K562 (cell line): ENCODE measurements around the gene UBE2J2. TPM values are rescaled to one million over a fixed set of nuclear protein-coding genes. Genes with fewer than 3 reads are reported as not detected.

ENCODE experiments used
- ATAC-seq: fragments of 200-7000 bp; cut with Tn5 transposase; 3 replicates; pipeline ENCODE4 v1.9.1; 2020; ENCODE audit warnings: moderate library complexity
- BruUV-seq: library from RNA; stranded (reverse); fragments of 400-500 nt; replicated peaks from 2 replicates; lab custom pipeline; 2021; lab: Mats Ljungman, UMichigan
- CTCF ChIA-PET: fragments of 300-600 bp; formaldehyde crosslinking; extraction: SDS; loops from one replicate; lab custom pipeline; 2021; ENCODE audit warnings: low intra/inter-chr PET ratio; lab: Yijun Ruan, JAX
- POLR2A ChIA-PET: fragments of 300-600, 350-650 bp; sonication (Branson Sonifier 250); formaldehyde crosslinking; extraction: SDS; loops from one replicate; lab custom pipeline; 2021; ENCODE audit warnings: antibody characterized with exemption, inconsistent platforms; lab: Yijun Ruan, JAX
- DNase-seq, 4 experiments: peaks; one replicate each; pipeline versions ENCODE4 v3.0.0 to v3.0.0-alpha.2; 2011 to 2018; ENCODE audit warnings: low spot score in 3 of 4, mixed read lengths in 3 of 4; ENCODE audit errors: extremely low read depth in 1 of 4
- FAIRE-seq: peaks from 2 replicates; lab custom pipeline; 2011; peaks lifted over from hg19 to GRCh38; lab: Jason Lieb, UNC
- H2AFZ ChIP-seq: 2 replicates; pipeline ENCODE4 v1.6.0; 2011; ENCODE audit warnings: low read depth, low read length, control low read depth, inconsistent platforms
- H3K27ac ChIP-seq: fragments of 200-600 bp; 3 replicates; pipeline ENCODE4 v1.8.0; 2011; ENCODE audit warnings: low read depth, mild to moderate bottlenecking, control low read depth, inconsistent platforms, low read length, moderate library complexity, mixed read lengths; ENCODE audit errors: extremely low read depth
- H3K27me3 ChIP-seq, 2 experiments: fragments of 300-600 bp in 1 of 2; 2 replicates in 1 of 2; 3 replicates in 1 of 2; pipeline versions ENCODE4 v1.6.0 to v1.8.0; 2011; ENCODE audit warnings: inconsistent platforms in 2 of 2, low read length in 2 of 2, mild to moderate bottlenecking in 1 of 2, mixed read lengths in 1 of 2, moderate library complexity in 1 of 2; ENCODE audit not compliant: control insufficient read depth in 2 of 2, insufficient read depth in 2 of 2
- H3K36me3 ChIP-seq: fragments of 300-600 bp; 3 replicates; pipeline ENCODE4 v1.8.0; 2011; ENCODE audit warnings: mild to moderate bottlenecking, low read length, inconsistent platforms; ENCODE audit not compliant: control insufficient read depth, insufficient read depth
- H3K4me1 ChIP-seq, 2 experiments: fragments of 200-600 bp in 1 of 2; replicated peaks in 1 of 2; 2 replicates in 1 of 2; 3 replicates in 1 of 2; pipeline versions ENCODE4 v1.5.1 to v1.8.0; 2011; ENCODE audit warnings: inconsistent platforms in 2 of 2, low read length in 2 of 2, mild to moderate bottlenecking in 1 of 2, mixed read lengths in 1 of 2, moderate library complexity in 1 of 2; ENCODE audit not compliant: control insufficient read depth in 2 of 2, insufficient read depth in 2 of 2
- H3K4me2 ChIP-seq: 2 replicates; pipeline ENCODE4 v1.6.1; 2011; ENCODE audit warnings: low read length, control low read depth, inconsistent platforms, mixed read lengths; ENCODE audit not compliant: insufficient read depth
- H3K4me3 ChIP-seq: fragments of 200-600 bp; sonication (generic), shearing (Covaris generic); 2 replicates; pipeline ENCODE4 v1.5.1; 2016; ENCODE audit warnings: control low read depth, inconsistent platforms
- H3K79me2 ChIP-seq: fragments of 200-600 bp; 3 replicates; pipeline ENCODE4 v1.8.0; 2011; ENCODE audit warnings: low read length, inconsistent platforms; ENCODE audit not compliant: control insufficient read depth, insufficient read depth
- H3K9ac ChIP-seq, 2 experiments: 2 replicates each; pipeline versions ENCODE4 v1.6.0 to v1.6.1; 2011; ENCODE audit warnings: low read depth in 2 of 2, low read length in 2 of 2, control low read depth in 1 of 2, inconsistent platforms in 1 of 2, mild to moderate bottlenecking in 1 of 2, mixed read lengths in 1 of 2; ENCODE audit not compliant: insufficient read depth in 1 of 2
- H3K9me1 ChIP-seq: one replicate; pipeline ENCODE4 v1.6.0; 2011; ENCODE audit warnings: inconsistent platforms, mild to moderate bottlenecking, low read length, moderate library complexity; ENCODE audit not compliant: control insufficient read depth, insufficient read depth
- H3K9me3 ChIP-seq: replicated peaks from 2 replicates; pipeline ENCODE4 v1.5.1; 2011; ENCODE audit warnings: low read depth, low read length, inconsistent platforms; ENCODE audit not compliant: control insufficient read depth, insufficient read depth
- H4K20me1 ChIP-seq: replicated peaks from 2 replicates; pipeline ENCODE4 v1.6.1; 2011; ENCODE audit warnings: low read length, inconsistent platforms, mixed read lengths; ENCODE audit not compliant: control insufficient read depth, insufficient read depth
- PKNOX1 ChIP-seq: fragments of 450-650 bp; IDR thresholded peaks from 2 replicates; pipeline ENCODE4 v1.6.1; 2016
- POLR2G ChIP-seq: fragments of 200-400 bp; formaldehyde crosslinking; IDR thresholded peaks from 2 replicates; pipeline ENCODE4 v1.6.1; 2017; ENCODE audit warnings: low read depth, mild to moderate bottlenecking, antibody characterized with exemption, low read length, moderate library complexity
- STAG1 ChIP-seq: sonication (generic); formaldehyde crosslinking; IDR thresholded peaks from 2 replicates; pipeline ENCODE4 v1.5.0; 2020; ENCODE audit warnings: missing genetic modification reagents, borderline replicate concordance
- TSHZ1 ChIP-seq: fragments of 250-450 bp; sonication (Bioruptor Pico); IDR thresholded peaks from 2 replicates; pipeline ENCODE4 v1.4.0; 2020; ENCODE audit warnings: mild to moderate bottlenecking, moderate library complexity
- ZBTB33 ChIP-seq: sonication (generic); formaldehyde crosslinking; IDR thresholded peaks from 2 replicates; pipeline ENCODE4 v1.8.1; 2023; ENCODE audit warnings: mild to moderate bottlenecking, missing genetic modification reagents
- whole genome bisulfite sequencing: fragments of 100-300 bp; shearing (Covaris generic); methylation state at CpG from one replicate; pipeline ENCODE4 v1.1.6; 2016; ENCODE audit warnings: low coverage, mixed read lengths; ENCODE audit not compliant: insufficient coverage; ENCODE audit errors: missing lambda C conversion rate; 5-methylcytosine and 5-hydroxymethylcytosine counted together
- in situ Hi-C: fragments of 300-500 bp; cut with MboI; formaldehyde crosslinking; loops from 4 replicates; pipeline ENCODE4 v1.15.0; 2018; ENCODE audit warnings: inconsistent platforms, mixed read lengths
- intact Hi-C: fragments of 100-400 bp; cut with micrococcal nuclease; formaldehyde crosslinking; loops from 2 replicates; pipeline ENCODE4 v1.14.2; 2022
- polyA plus RNA-seq, 8 experiments: library from polyadenylated mRNA; depleted of rRNA in 4 of 8; stranded (reverse) in 5 of 8; unstranded in 3 of 8; fragments of >200 nt; fragmentation: Nextera tagmentation in 2 of 8; fragmentation: Illumina TruSeq in 1 of 8; extraction: Ambion mirVana in 2 of 8; extraction: Trizol in 1 of 8; gene quantifications; 2 replicates each; pipeline versions ENCODE4 v1.2.1 to v1.2.3, GENCODE V29; 2011 to 2014; ENCODE audit warnings: inconsistent platforms in 1 of 8, missing spikeins in 1 of 8
- total RNA-seq, 7 experiments: library from RNA; depleted of rRNA in 6 of 7; stranded (reverse); fragments of >200 nt in 6 of 7; fragmentation: Illumina TruSeq in 2 of 7; extraction: Trizol in 2 of 7; gene quantifications; 2 replicates each; pipeline versions ENCODE4 v1.2.1 to v1.2.3, GENCODE V29; 2011 to 2021; ENCODE audit warnings: low replicate concordance in 1 of 7

UBE2J2 gene
- total and polyA plus RNA-seq, 9 of the 15 experiments (the other 6 are each of a cell fraction or from before 2014, with no cell fraction given), result 0.93 to 112 (median 75.5) TPM

GRCh38 chr1:1285611-1286311, 12.1 kb upstream of the UBE2J2 start:
- intact Hi-C loops, result no loop called here
- in situ Hi-C loops, result no loop called here
- Histone ChIP-seq H3K9me3 (no peaks in the 10 kb centered on the region), H3K4me3 (no peak overlapping the region), H3K9ac (peak overlapping the region in 1 of 2 experiments; percentile 68; a peak in 2 of 4 replicates), H3K4me1 (peaks cover 0 to 71% of the 10 kb centered on the region in 2 experiments; a peak in 3 of 5 replicates), H3K9me1 (peaks cover 3% of the 10 kb centered on the region), H2AFZ (no peak overlapping the region), H4K20me1 (peaks cover 10% of the 10 kb centered on the region; the same call in 1 of the 2 replicates), H3K27ac (no peak overlapping the region), H3K27me3 (peaks cover 2 to 33% of the 10 kb centered on the region in 2 experiments; a peak in 3 of 5 replicates), H3K4me2 (no peak overlapping the region), H3K79me2 (no peaks in the 10 kb centered on the region), H3K36me3 (no peaks in the 10 kb centered on the region)
- peak; percentile 56 for ATAC-seq
- no peak for FAIRE-seq
- no TSS peak for BruUV-seq
- peak in 2 of 4 experiments; percentile 59 to 65 for DNase-seq
- POLR2A ChIA-PET, result interaction anchor here (0.6 to 2.3 kb wide), 3 partner anchors 10 to 127 kb away, joined by 3 to 6 read pairs (median 4); partner anchors contain the start of gene UBE2J2
- CTCF ChIA-PET, result no interaction called here
- TF ChIP-seq PKNOX1 (0 out of 2 replicates have a peak, but pooled peaks have one; percentile 16), ZBTB33 (CRISPR knock-in tag) (peak; percentile 45; the same call in 1 of the 2 replicates), POLR2G (peak; percentile 47; the same call in 1 of the 2 replicates), TSHZ1 (CRISPR knock-in tag) (no peak), STAG1 (0 out of 2 replicates have a peak, but pooled peaks have one; percentile 15)
- WGBS, result 39% methylated on average over 31 of the region's 37 CpGs
